HUES48 (cell line): Measurements from ENCODE around the gene WNT2B.
"Not testable (repeated sequence)": the region's sequence is repeated elsewhere in the genome, so short reads cannot be mapped to it uniquely, and the experiment has no call there.

Experiments
- H3K27ac ChIP-seq: one replicate; pipeline ENCODE4 v1.7.0; 2013; ENCODE audit warnings: low read depth, low read length, inconsistent platforms
- H3K27me3 ChIP-seq: 2 replicates; pipeline ENCODE4 v1.6.1; 2013; ENCODE audit warnings: mild to moderate bottlenecking, low read length; ENCODE audit not compliant: control insufficient read depth, insufficient read depth
- H3K36me3 ChIP-seq: 2 replicates; pipeline ENCODE4 v1.6.1; 2013; ENCODE audit warnings: low read length; ENCODE audit not compliant: control insufficient read depth, insufficient read depth
- H3K4me1 ChIP-seq: 2 replicates; pipeline ENCODE4 v1.6.1; 2013; ENCODE audit warnings: mild to moderate bottlenecking, low read length; ENCODE audit not compliant: control insufficient read depth, insufficient read depth
- H3K4me3 ChIP-seq: 2 replicates; pipeline ENCODE4 v1.5.1; 2013; ENCODE audit warnings: mild to moderate bottlenecking, low read depth, low read length
- H3K9ac ChIP-seq: 2 replicates; pipeline ENCODE4 v1.6.1; 2013; ENCODE audit warnings: mild to moderate bottlenecking, low read depth, low read length, moderate library complexity
- H3K9me3 ChIP-seq: 2 replicates; pipeline ENCODE4 v1.6.1; 2013; ENCODE audit warnings: low read length; ENCODE audit not compliant: control insufficient read depth, insufficient read depth

WNT2B gene

DNA sequence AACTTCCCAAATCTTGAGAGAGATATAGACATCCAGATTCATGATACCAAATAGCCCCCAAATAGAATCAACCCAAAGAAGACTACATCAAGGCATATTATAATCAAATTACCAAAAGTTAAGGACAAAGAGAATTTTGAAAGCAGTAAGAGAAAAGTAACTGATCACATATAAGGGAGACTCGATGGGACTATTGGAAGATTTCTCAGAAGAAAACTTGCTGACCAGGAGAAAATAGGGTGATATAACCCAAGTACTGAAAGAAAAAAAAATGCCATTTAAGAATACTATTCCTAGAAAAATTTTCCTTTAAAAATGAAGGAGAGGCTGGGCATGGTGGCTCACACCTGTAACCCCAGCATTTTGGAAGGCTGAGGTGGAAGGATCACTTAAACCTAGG is 30.5 kb upstream of the WNT2B start:
- Histone ChIP-seq H3K4me1 (no peaks in the 10 kb centered on the region), H3K27me3 (no peaks in the 10 kb centered on the region), H3K27ac (no peak overlapping the region), H3K4me3 (no peak overlapping the region), H3K9ac (no peak overlapping the region), H3K9me3 (no peaks in the 10 kb centered on the region), H3K36me3 (no peaks in the 10 kb centered on the region)

DNA sequence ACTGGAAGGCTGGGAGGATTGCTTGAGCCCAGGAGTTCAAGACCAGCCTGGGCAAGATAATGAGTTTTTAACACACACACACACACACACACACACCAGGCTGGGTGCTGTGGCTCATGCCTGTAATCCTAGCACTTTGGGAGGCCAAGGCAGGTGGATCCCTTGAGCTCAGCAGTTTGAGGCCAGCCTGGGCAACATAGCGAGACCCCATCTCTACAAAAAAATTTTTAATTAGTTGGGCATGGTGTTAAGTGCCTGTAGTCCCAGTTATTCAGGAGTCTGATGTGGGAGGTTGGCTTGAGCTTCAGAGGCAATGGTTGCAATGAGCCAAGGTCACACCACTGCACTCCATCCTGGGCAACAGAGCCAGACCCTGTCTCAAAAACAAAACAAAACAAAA is 22.7 kb upstream of the WNT2B start:
- not testable (repeated sequence) for H3K27me3 ChIP-seq, H3K4me1 ChIP-seq

DNA sequence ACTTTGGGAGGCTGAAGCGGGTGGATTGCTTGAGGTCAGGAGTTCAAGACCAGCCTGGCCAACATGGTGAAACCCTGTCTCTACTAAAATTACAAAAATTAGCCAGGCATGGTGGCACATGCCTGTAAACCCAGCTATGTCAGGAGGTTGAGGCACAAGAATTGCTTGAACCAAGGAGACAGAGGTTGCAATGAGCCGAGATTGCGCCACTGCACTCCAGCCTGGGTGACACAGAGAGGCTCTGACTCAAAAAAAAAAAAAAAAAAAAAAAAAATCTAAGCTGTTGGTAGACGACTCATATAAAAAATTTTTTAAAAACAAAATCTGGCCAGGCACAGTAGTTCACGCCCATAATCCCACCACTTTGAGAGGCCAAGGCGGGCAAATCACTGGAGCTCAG is 21.1 kb upstream of the WNT2B start:
- not testable (repeated sequence) for H3K9ac ChIP-seq, H3K36me3 ChIP-seq

More for the DNA sequence above, 22.7 kb upstream of the WNT2B start:
- not testable (repeated sequence) for H3K36me3 ChIP-seq, H3K4me3 ChIP-seq, H3K9me3 ChIP-seq, H3K27ac ChIP-seq, H3K9ac ChIP-seq

DNA sequence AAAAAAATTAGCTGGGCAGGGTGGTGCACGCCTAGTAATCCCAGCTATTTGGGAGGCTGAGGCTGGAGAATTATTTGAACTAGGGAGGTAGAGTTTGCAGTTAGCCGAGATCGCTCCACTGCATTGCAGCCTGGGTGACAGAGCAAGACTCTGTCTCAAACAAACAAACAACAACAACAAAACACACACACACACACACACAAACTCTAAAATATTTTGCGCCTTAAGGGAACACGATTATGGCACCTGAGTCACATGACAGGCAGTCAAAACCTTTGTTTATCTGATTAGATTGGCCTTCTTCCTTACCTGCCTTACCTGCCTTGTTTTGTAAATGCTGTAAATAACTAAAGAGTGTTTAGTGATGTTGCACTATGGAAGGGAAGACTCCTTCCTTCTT is 20.6 kb upstream of the WNT2B start:
- Histone ChIP-seq H3K27ac (no peak overlapping the region), H3K4me3 (no peak overlapping the region), H3K36me3 (no peaks in the 10 kb centered on the region), H3K27me3 (no peaks in the 10 kb centered on the region), H3K9me3 (no peaks in the 10 kb centered on the region), H3K9ac (no peak overlapping the region), H3K4me1 (no peaks in the 10 kb centered on the region)

More for the DNA sequence above, 21.1 kb upstream of the WNT2B start:
- not testable (repeated sequence) for H3K4me1 ChIP-seq, H3K27ac ChIP-seq, H3K9me3 ChIP-seq, H3K27me3 ChIP-seq, H3K4me3 ChIP-seq

DNA sequence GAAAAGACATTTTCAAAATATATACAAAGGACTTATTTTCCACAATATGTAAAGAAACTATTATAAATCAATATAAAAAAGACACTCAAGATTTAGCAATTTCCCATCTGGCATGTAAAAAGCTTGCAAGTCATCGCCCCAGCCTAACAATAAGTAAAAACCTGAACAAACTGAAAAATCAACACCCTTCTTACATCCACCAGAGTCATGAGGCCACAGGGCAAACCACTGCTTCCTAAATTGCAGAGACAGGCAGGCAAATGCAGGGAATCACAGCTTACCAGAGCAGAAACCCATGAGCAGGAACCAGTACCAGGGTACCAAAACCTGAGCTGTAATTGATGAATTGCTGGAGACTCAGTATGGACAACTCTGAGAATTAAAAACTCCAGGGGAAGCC is 16.7 kb upstream of the WNT2B start:
- no peaks in the 10 kb centered on the region for H3K36me3 ChIP-seq
- H3K27ac ChIP-seq = no peak overlapping the region
- H3K27me3 ChIP-seq = no peaks in the 10 kb centered on the region
- H3K4me1 ChIP-seq = no peaks in the 10 kb centered on the region
- H3K9ac ChIP-seq = no peak overlapping the region
- H3K9me3 ChIP-seq = no peaks in the 10 kb centered on the region
- no peak overlapping the region for H3K4me3 ChIP-seq

DNA sequence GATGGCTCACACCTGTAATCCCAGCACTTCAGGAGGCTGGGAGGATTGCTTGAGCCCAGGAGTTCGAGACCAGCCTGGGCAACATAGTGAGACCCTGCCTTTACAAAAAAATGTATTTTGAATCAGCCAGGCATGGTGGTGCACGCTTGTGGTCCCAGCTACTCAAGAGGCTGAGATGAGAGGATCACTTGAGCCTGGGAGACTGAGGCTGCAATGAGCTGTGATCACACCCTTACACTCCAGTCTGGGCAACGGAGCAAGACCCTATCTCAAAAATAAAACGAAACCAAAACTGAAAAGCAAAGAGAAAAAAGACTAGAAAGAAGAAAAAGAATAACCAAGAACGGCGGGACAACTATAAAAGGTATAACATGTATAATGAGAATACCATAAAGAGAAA is 15.4 kb upstream of the WNT2B start:
- H3K36me3 ChIP-seq = no peaks in the 10 kb centered on the region
- H3K9ac ChIP-seq = no peak overlapping the region
- no peak overlapping the region for H3K27ac ChIP-seq
- H3K27me3 ChIP-seq = no peaks in the 10 kb centered on the region
- no peak overlapping the region for H3K4me3 ChIP-seq
- H3K4me1 ChIP-seq = no peaks in the 10 kb centered on the region
- no peaks in the 10 kb centered on the region for H3K9me3 ChIP-seq

DNA sequence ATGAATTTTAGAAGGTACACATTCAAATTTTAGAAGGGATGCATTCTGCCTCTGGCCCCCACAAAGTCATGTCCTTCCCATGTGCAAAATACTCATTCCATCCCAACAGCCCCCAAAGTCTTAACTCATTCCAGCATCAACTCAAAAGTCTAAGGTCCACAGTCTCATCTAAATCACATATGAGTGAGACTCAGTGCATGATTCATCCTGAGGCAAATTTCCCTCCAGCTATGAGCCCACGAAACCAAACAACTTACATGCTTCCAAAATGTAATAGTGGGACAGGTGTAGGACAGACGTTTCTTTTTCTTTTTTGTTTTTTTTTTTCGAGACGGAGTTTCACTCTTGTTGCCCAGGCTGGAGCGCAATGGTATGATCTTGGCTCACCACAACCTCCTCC is 12.5 kb upstream of the WNT2B start:
- Histone ChIP-seq H3K27ac (no peak overlapping the region), H3K9ac (no peak overlapping the region), H3K36me3 (no peaks in the 10 kb centered on the region), H3K4me1 (no peaks in the 10 kb centered on the region), H3K27me3 (peaks cover 22% of the 10 kb centered on the region), H3K4me3 (no peak overlapping the region), H3K9me3 (no peaks in the 10 kb centered on the region)

DNA sequence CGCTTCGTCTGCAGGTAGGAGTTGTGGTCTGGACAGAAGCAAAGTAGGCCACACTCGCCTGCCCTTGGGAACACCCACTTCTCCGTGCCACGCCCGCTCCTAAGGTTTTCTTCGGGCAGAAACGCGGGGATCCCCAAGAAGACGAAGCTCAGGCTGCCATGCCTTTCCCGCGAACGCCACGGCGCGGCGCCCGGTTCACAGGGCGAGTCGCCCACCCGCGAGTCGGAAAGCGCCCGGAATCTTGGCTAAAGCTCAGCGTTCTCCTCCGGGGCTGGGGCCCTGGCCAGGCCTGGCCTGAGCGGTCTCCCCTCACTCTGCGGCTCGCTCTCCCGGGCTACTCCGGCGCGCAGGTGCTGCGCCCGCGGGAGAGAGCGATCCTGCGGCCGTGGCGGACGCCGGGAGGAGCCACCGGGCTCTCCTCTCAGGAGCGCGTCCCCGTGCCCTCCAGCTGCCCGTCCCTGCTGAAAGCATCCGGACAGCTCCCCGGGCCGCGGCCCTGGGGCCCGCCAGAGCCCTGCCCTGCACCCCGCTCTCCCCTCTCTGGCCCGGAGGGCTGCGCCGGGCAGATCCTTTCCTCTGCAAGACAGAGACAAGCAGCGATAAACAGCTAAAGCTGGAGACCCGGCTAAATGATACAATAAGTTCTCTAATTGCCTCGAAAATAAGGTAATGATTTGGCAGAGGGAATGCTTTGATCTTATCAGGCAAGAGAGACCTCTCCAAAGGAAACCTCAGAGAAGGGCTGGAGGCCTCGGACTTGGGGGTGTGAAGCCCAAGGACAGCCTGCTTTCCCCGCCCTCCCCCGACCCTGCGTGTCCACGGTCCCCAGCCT is 6.7 kb upstream of the WNT2B start:
- Histone ChIP-seq H3K9ac (no peak overlapping the region), H3K36me3 (no peaks in the 10 kb centered on the region), H3K4me1 (no peaks in the 10 kb centered on the region; the same call in 1 of the 2 replicates), H3K9me3 (no peaks in the 10 kb centered on the region), H3K27me3 (peaks cover 79% of the 10 kb centered on the region), H3K4me3 (peak overlapping the region; percentile 65), H3K27ac (no peak overlapping the region)

DNA sequence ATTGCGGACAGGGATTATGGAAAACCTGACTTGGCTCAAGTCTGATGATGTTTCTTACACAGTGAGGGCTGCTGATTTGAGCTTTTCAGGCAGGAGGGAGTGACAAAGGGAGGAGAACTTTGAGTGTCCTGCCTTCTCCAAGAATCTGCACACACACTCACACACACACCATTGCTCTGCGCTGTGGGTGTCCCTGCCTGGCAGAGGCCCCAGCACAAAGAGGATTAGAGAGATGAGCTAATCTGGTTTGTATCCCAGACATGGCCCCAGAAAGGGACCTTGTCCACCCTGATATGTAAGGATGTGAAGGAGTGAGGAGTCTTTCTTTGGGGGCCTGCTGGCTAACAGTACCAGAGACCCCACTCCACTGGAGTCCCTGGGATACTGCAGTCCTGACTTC is 5.9 kb upstream of the WNT2B start:
- no peaks in the 10 kb centered on the region; the same call in 1 of the 2 replicates for H3K4me1 ChIP-seq
- no peak overlapping the region for H3K27ac ChIP-seq
- H3K27me3 ChIP-seq = peaks cover 87% of the 10 kb centered on the region
- H3K36me3 ChIP-seq = no peaks in the 10 kb centered on the region
- H3K9ac ChIP-seq = no peak overlapping the region
- no peaks in the 10 kb centered on the region for H3K9me3 ChIP-seq
- no peak overlapping the region; the same call in 1 of the 2 replicates for H3K4me3 ChIP-seq

DNA sequence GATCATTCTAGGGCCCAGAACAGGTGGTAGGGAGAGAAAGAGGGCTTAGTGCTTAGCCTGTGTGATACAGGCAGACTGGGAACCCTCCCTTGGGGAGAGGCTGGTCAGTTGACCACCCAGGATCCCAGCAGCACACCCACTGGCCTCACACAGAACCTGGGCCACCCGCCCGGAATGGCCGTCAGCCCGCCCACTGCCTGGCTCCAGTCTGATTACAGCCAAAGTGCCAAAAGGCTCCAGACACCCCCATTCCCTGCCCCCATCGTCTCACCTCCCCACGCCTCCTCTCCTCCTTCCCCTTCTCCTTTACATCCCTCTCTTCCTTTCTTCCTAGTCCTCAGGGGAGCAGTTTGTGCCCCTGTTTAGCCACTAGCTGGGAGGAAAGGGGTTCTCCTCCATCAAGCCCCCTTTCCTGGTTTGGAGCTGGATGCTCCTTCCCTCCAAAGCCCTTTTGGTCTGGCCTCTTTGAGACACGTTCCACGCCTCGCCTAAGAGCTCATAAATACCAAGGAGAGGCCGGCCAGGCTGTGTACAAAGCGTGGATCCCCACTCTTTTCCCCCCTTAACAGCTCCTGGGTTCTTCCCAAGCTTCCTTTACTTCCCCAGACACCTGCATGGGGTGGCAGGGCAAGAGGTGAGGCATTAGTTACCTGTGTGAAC is 4.6 kb upstream of the WNT2B start:
- Histone ChIP-seq H3K9ac (no peak overlapping the region), H3K4me1 (no peaks in the 10 kb centered on the region; the same call in 1 of the 2 replicates), H3K36me3 (no peaks in the 10 kb centered on the region), H3K27ac (no peak overlapping the region), H3K9me3 (no peaks in the 10 kb centered on the region), H3K4me3 (no peak overlapping the region), H3K27me3 (peaks cover 100% of the 10 kb centered on the region)

DNA sequence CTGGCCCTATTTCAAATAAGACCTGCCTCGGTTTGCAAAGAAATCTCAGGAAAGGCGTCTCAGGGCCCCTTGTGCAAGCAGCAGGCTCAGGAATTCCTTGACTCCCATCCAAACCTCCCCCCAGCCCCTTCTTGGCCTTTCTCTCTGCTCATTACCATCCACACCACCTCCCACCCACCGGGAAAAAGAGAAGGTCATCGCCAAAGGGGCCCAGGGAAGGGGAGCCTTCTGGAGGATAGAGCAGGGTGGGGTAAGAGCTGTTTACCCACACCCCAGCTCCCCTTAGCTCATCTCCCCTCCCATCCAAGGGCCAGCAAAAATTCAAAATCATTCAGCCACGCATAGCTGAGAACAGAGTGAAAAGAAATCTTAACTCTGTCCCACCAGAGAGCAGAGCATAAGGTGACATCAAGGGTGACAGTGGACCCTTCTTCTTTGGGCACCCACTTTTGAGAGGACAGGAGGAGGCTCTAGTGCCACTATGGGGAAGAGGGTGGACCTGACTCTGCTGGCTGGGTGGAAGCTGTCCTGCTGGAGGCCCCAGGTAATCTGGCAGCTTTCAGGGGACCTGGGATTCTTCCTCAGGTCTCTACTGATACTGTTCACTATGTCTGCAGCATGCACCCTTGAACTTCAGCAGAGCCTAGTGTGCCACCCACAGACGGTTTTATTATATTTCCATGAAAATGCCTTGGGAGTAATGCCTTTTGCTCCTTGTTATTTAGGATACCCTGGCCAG is 3.9 kb upstream of the WNT2B start:
- Histone ChIP-seq H3K27me3 (peaks cover 100% of the 10 kb centered on the region), H3K4me1 (peaks cover 4% of the 10 kb centered on the region), H3K9ac (no peak overlapping the region), H3K9me3 (no peaks in the 10 kb centered on the region), H3K27ac (no peak overlapping the region), H3K36me3 (no peaks in the 10 kb centered on the region), H3K4me3 (no peak overlapping the region)
